KMS-11 (cell line): ENCODE data around the gene SPSB3.

Source experiments
- H2AFZ ChIP-seq: fragments of 200-600 bp; sonication (generic); 2 replicates; pipeline ENCODE4 v1.6.1; 2016; ENCODE audit warnings: antibody characterized with exemption, mixed run types, low read depth
- H3K27ac ChIP-seq: fragments of 200-600 bp; sonication (generic); 2 replicates; pipeline ENCODE4 v1.6.1; 2016; ENCODE audit warnings: mild to moderate bottlenecking, mixed run types
- H3K27me3 ChIP-seq: fragments of 200-600 bp; sonication (generic); 2 replicates; pipeline ENCODE4 v1.6.1; 2017; ENCODE audit warnings: mild to moderate bottlenecking, low read depth, mixed run types, moderate library complexity; ENCODE audit not compliant: insufficient read depth
- H3K36me3 ChIP-seq: fragments of 200-600 bp; sonication (generic); 2 replicates; pipeline ENCODE4 v1.6.1; 2017; ENCODE audit warnings: mild to moderate bottlenecking, mixed run types; ENCODE audit not compliant: insufficient read depth
- H3K4me1 ChIP-seq: fragments of 200-600 bp; sonication (generic); 2 replicates; pipeline ENCODE4 v1.6.1; 2016; ENCODE audit warnings: mild to moderate bottlenecking, low read depth, mixed run types; ENCODE audit not compliant: poor library complexity, severe bottlenecking
- H3K4me2 ChIP-seq: fragments of 200-600 bp; sonication (generic); 2 replicates; pipeline ENCODE4 v1.7.0; 2016; ENCODE audit warnings: mild to moderate bottlenecking, mixed run types
- H3K4me3 ChIP-seq: fragments of 200-600 bp; sonication (generic); IDR thresholded peaks from 2 replicates; pipeline ENCODE4 v1.6.1; 2017; ENCODE audit warnings: low read depth, low read length, mixed read lengths; ENCODE audit not compliant: insufficient read depth
- H3K79me2 ChIP-seq: fragments of 200-600 bp; sonication (generic); 2 replicates; pipeline ENCODE4 v1.6.1; 2016; ENCODE audit warnings: low read depth, mixed run types; ENCODE audit not compliant: insufficient read depth
- H3K9ac ChIP-seq: fragments of 200-600 bp; sonication (generic); 2 replicates; pipeline ENCODE4 v1.6.1; 2016; ENCODE audit warnings: mild to moderate bottlenecking, mixed run types
- H4K20me1 ChIP-seq: fragments of 200-600 bp; sonication (generic); 2 replicates; pipeline ENCODE4 v1.6.1; 2016; ENCODE audit warnings: mild to moderate bottlenecking, mixed run types; ENCODE audit not compliant: insufficient read depth
- CTCF ChIP-seq: fragments of 200-600 bp; sonication (generic); conservative IDR thresholded peaks from 2 replicates; pipeline ENCODE4 v1.6.1; 2017; ENCODE audit warnings: low read depth, mild to moderate bottlenecking, antibody characterized with exemption, low read length, moderate library complexity, mixed read lengths

The SPSB3 gene

DNA sequence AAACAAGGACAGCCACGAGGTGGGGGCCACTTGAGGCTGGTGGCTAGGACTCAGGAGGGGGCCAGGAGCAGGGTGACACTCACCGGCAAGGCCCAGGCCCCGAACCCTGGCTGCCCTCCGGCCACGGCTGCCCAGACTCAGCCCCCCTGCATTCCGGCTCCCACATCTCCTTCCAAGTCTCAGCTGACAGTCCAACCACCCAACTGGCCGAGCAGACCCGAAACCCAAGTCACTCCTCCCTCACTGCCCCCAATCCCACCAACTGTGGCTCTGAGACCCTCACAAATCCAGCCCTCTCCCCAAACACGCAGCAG, 34.9 kb upstream of the SPSB3 start:
- no peak overlapping the region for H3K4me2 ChIP-seq
- no peaks in the 10 kb centered on the region for H4K20me1 ChIP-seq
- no peak overlapping the region for H3K9ac ChIP-seq
- no peak overlapping the region for H2AFZ ChIP-seq
- TF ChIP-seq CTCF, result no peak
- no peaks in the 10 kb centered on the region for H3K27me3 ChIP-seq
- no peaks in the 10 kb centered on the region for H3K36me3 ChIP-seq
- H3K4me1 ChIP-seq, result no peaks in the 10 kb centered on the region
- no peak overlapping the region for H3K27ac ChIP-seq
- no peak overlapping the region for H3K4me3 ChIP-seq
- H3K79me2 ChIP-seq, result no peaks in the 10 kb centered on the region

- H3K4me3 ChIP-seq, result no peak overlapping the region
- no peaks in the 10 kb centered on the region for H4K20me1 ChIP-seq
- H2AFZ ChIP-seq, result no peak overlapping the region
- H3K79me2 ChIP-seq, result no peaks in the 10 kb centered on the region
- H3K27ac ChIP-seq, result no peak overlapping the region
- H3K4me1 ChIP-seq, result no peaks in the 10 kb centered on the region
- H3K36me3 ChIP-seq, result no peaks in the 10 kb centered on the region
- H3K27me3 ChIP-seq, result no peaks in the 10 kb centered on the region
- no peak overlapping the region for H3K4me2 ChIP-seq
- TF ChIP-seq CTCF, result no peak
- H3K9ac ChIP-seq, result no peak overlapping the region
Observed at GRCh38 chr16:1816396-1817275, 34.3 kb upstream of the SPSB3 start.

DNA sequence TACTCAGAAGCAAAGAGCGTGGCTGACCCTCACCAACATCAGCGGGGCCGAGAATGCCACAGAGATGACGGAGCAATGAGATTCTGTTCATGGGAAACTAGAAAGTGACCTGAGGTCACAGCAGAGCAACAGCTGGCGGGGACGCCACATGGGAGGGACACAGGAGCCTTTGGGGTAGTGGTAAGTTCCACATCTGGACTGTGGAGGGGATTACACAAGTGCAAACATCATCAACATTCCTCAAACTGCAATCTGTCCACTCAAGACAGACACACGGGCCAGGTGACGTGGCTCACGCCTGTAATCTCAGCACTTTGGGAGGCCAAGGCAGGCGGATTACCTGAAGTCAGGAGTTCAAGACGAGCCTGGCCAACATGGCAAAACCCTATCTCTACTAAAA, 33.1 kb upstream of the SPSB3 start:
- H3K27me3 ChIP-seq, result no peaks in the 10 kb centered on the region
- no peaks in the 10 kb centered on the region for H3K79me2 ChIP-seq
- no peak overlapping the region for H2AFZ ChIP-seq
- no peak overlapping the region for H3K9ac ChIP-seq
- no peaks in the 10 kb centered on the region for H3K4me1 ChIP-seq
- no peak overlapping the region for H3K4me2 ChIP-seq
- TF ChIP-seq CTCF, result no peak
- no peak overlapping the region for H3K27ac ChIP-seq
- no peaks in the 10 kb centered on the region for H3K36me3 ChIP-seq
- H4K20me1 ChIP-seq, result no peaks in the 10 kb centered on the region
- H3K4me3 ChIP-seq, result no peak overlapping the region

DNA sequence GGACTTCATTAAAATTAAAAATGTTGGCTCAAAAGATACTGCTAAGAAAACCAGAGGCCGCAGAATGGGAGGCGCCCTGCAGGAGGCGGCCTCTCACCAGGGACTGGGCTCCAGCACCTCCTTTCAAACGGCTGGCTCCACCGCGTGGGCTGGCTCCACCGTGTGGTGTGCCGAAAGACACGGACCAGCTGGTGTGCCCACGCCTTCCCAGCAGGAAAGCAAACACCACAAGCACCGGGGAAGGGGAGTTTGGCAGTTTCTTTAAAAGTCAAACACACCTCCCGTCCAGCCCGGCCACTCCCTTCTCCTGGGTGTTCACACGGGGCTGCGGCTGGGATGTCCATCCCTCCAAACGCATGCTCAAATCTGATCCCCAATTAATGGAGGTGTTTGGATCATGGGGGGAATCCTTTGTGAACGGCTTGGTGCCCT, 30.4 kb upstream of the SPSB3 start:
- Histone ChIP-seq H3K36me3 (peaks cover 6% of the 10 kb centered on the region; the same call in 1 of the 2 replicates), H3K27me3 (no peaks in the 10 kb centered on the region)
- no peak for TF ChIP-seq CTCF

More for the DNA sequence above, 30.4 kb upstream of the SPSB3 start:
- no peak overlapping the region for H3K4me3 ChIP-seq
- no peaks in the 10 kb centered on the region for H4K20me1 ChIP-seq
- H2AFZ ChIP-seq, result no peak overlapping the region
- H3K9ac ChIP-seq, result no peak overlapping the region
- H3K79me2 ChIP-seq, result no peaks in the 10 kb centered on the region
- no peaks in the 10 kb centered on the region for H3K4me1 ChIP-seq
- no peak overlapping the region for H3K4me2 ChIP-seq
- no peak overlapping the region for H3K27ac ChIP-seq
